Naive thymus-derived CD8-positive, alpha-beta T cell (primary cell): ENCODE data around the gene BGLAP. TPM values are rescaled to one million over a fixed set of nuclear protein-coding genes. Genes with fewer than 3 reads are reported as not detected.

Source experiments
- ATAC-seq, 2 donors: fragments of 150-1000 bp; cut with Tn5 transposase in 1 of 2; sonication (Bioruptor Pico), chemical (Tn5 transposase) in 1 of 2; 1 replicate in 1 of 2; 2 replicates in 1 of 2; pipeline ENCODE4 v1.10.0; 2021; ENCODE audit warnings: mild to moderate bottlenecking in 2 of 2, moderate library complexity in 2 of 2
- POLR2A ChIA-PET: fragments of 350-600 bp; sonication (Branson Sonifier 250); formaldehyde crosslinking; loops from one replicate; lab custom pipeline; 2021; ENCODE audit warnings: antibody characterized with exemption; lab: Charles Lee
- DNase-seq, 10 donors: peaks; one replicate each; pipeline versions ENCODE4 v3.0.0 to v3.0.0-alpha.2; 2020 to 2022
- H3K27ac Mint-ChIP-seq, 10 donors: one replicate each; pipeline ENCODE4 v1.8.0; 2020 to 2022; ENCODE audit warnings: mild to moderate bottlenecking in 10 of 10, mixed read lengths in 10 of 10, moderate library complexity in 4 of 10, inconsistent platforms in 1 of 10
- H3K27me3 Mint-ChIP-seq, 5 donors: one replicate each; pipeline ENCODE4 v1.8.0; 2021 to 2022; ENCODE audit warnings: mixed read lengths in 5 of 5
- H3K36me3 Mint-ChIP-seq, 3 donors: one replicate each; pipeline ENCODE4 v1.8.0; 2020 to 2022; ENCODE audit warnings: mixed read lengths in 3 of 3, mild to moderate bottlenecking in 2 of 3, inconsistent platforms in 1 of 3
- H3K4me1 Mint-ChIP-seq, 4 donors: one replicate each; pipeline ENCODE4 v1.8.0; 2021 to 2022; ENCODE audit warnings: mixed read lengths in 4 of 4
- H3K4me3 Mint-ChIP-seq, 10 donors: one replicate each; pipeline ENCODE4 v1.8.0; 2020 to 2022; ENCODE audit warnings: mild to moderate bottlenecking in 10 of 10, mixed read lengths in 10 of 10, moderate library complexity in 6 of 10, inconsistent platforms in 1 of 10
- H3K9me3 Mint-ChIP-seq, 9 donors: one replicate each; pipeline ENCODE4 v1.8.0; 2020 to 2022; ENCODE audit warnings: mixed read lengths in 9 of 9, mild to moderate bottlenecking in 3 of 9, inconsistent platforms in 1 of 9, moderate library complexity in 1 of 9
- polyA plus RNA-seq, 3 donors: library from polyadenylated mRNA; unstranded; fragments of 300-500 nt; fragmentation: Illumina TruSeq; gene quantifications; one replicate each; pipeline ENCODE4 v1.2.3, GENCODE V29; 2021
- total RNA-seq, 8 experiments: library from RNA in 2 of 8; stranded (reverse) in 2 of 8; gene quantifications; one replicate each; pipeline ENCODE4 v1.2.3 and lab custom pipeline; 2021 to 2026

The BGLAP gene
- total RNA-seq (1 to 10 TPM; 6.5 to 7.8 TPM), polyA plus RNA-seq (under 1 TPM in 1 of 3 donors, not detected in 2; 0.26 TPM), total RNA-seq (lab: John Stamatoyannopoulos, UW) (0 to 0.42 (median 0.17) reads per million in 6 experiments)

DNA sequence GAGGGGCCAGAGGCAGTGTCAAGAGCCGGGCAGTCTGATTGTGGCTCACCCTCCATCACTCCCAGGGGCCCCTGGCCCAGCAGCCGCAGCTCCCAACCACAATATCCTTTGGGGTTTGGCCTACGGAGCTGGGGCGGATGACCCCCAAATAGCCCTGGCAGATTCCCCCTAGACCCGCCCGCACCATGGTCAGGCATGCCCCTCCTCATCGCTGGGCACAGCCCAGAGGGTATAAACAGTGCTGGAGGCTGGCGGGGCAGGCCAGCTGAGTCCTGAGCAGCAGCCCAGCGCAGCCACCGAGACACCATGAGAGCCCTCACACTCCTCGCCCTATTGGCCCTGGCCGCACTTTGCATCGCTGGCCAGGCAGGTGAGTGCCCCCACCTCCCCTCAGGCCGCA, at the start of gene BGLAP:
BGLAP (plus strand) TSS at position 259 of the 400 bp plus-strand sequence; CDS start at position 307, 48 bp downstream.
- no peak within 1 kb of the TSS for H3K4me3 Mint-ChIP-seq
- no peak for ATAC-seq
- peak within 1 kb of the TSS in 3 of 10 donors; percentile 15 to 77 (median 69) for H3K27ac Mint-ChIP-seq
- peaks cover 4 to 35% (median 11%) of the 10 kb centered on the region in 3 donors for H3K36me3 Mint-ChIP-seq
- no peaks in the 10 kb centered on the region for H3K27me3 Mint-ChIP-seq
- no peaks in the 10 kb centered on the region for H3K9me3 Mint-ChIP-seq
- no peak for DNase-seq
- POLR2A ChIA-PET, result no interaction called here
- peaks cover 7 to 22% (median 19%) of the 10 kb centered on the region in 4 donors for H3K4me1 Mint-ChIP-seq

DNA sequence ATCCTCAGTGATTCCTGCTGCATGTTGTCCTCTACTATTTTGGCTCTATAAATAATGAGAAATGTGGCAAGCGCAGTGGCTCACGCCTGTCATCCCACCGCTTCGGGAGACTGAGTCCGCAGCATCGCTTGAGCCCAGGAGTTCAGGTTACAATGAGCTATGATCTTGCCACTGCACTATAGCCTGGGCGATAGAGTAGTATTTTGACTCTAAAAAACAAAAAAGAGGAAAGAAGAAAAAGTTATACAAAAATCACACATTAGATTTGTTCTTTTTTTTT, 48.8 kb upstream of the BGLAP start:
- H3K27ac Mint-ChIP-seq, result peak overlapping the region; percentile 90 to 99 (median 95)
- ATAC-seq (no peak), DNase-seq (no peak)
- POLR2A ChIA-PET, result interaction anchor here (0.7 to 3.4 kb wide), 6 partner anchors 16 to 264 kb away, joined by 3 to 48 read pairs (median 4); partner anchors contain the start of gene PMF1
- no peaks in the 10 kb centered on the region for H3K27me3 Mint-ChIP-seq
- peaks cover 0 to 14% (median 2%) of the 10 kb centered on the region in 3 donors for H3K36me3 Mint-ChIP-seq
- H3K4me3 Mint-ChIP-seq, result peak overlapping the region; percentile 94 to 100 (median 96)
- H3K4me1 Mint-ChIP-seq, result peaks cover 25 to 50% (median 39%) of the 10 kb centered on the region in 4 donors
- peaks cover 0 to 5% (median 0%) of the 10 kb centered on the region in 9 donors for H3K9me3 Mint-ChIP-seq

DNA sequence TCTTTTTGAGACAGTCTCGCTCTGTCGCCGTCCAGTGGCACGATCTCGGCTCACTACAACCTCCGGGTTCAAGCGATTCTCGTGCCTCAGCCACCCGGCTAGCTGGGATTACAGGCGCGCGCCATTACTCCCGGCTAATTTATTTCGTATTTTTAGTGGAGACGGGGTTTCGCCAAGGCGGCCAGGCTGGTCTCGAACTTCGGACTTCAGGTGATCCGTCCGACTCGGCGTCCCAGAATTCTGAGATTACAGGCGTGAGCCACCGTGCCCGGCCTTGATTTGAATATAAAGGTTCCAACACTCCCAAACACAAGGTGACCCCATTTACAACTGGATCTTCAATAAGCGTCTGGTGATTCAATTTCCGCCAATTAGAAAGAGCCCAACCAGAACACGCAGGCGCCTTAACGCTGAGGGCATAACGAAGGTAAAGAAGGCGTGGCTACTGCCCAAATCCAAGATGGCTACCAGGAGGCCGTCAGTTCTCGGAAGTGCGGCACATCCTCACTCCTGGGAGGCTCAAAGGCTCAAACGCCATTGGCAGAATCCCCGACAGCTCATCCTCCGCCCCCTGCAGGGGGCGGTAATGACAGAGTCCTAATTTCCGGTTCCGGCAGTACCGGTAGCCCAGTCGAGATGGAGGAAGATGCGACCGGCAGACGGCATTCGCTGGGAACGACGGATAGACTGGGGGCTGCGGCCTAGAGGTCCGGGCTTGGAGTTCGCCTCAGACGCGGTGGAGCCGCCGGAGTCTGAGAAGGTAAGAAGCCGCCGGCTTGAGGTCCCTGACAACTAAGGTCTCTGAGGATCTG, 48.3 kb upstream of the BGLAP start, which contains the start of gene SLC25A44:
SLC25A44 (plus strand) TSS at position 617 of the 812 bp plus-strand sequence. CDS start 5,744 bp downstream, outside the sequence.
- Mint-ChIP-seq H3K36me3 (peaks cover 0 to 16% (median 2%) of the 10 kb centered on the region in 3 donors), H3K4me1 (peaks cover 29 to 55% (median 44%) of the 10 kb centered on the region in 4 donors), H3K9me3 (peaks cover 0 to 5% (median 0%) of the 10 kb centered on the region in 9 donors), H3K4me3 (peak within 1 kb of the TSS; percentile 94 to 100 (median 96)), H3K27me3 (no peaks in the 10 kb centered on the region), H3K27ac (peak within 1 kb of the TSS; percentile 90 to 99 (median 95))
- peak; percentile 98 for ATAC-seq
- DNase-seq, result peak; percentile 88 to 98 (median 97)
- POLR2A ChIA-PET, result interaction anchor here (0.6 to 3.4 kb wide), 8 partner anchors 17 to 264 kb away, joined by 3 to 48 read pairs (median 3); partner anchors contain the start of genes PMF1 and SMG5

DNA sequence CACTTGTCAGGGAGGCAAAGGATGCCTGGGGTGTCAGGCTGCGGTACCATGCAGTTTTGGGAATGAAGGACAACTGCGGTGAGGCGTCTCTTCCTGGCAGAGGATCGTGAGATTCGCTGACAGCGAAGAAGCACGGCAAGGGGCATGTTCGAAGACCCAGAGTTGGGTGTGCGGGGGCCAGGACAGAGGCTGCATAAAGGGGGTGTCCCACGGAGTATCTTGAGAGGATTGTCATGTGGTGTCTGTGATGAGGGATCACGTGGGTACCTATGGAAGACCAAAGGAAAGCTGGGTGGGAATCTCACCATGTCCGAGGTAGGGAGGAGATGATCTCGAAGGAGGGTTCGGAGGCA, 47.7 kb upstream of the BGLAP start:
- H3K27ac Mint-ChIP-seq, result peak overlapping the region; percentile 90 to 99 (median 95)
- peaks cover 0 to 20% (median 2%) of the 10 kb centered on the region in 3 donors for H3K36me3 Mint-ChIP-seq
- peaks cover 0 to 2% (median 0%) of the 10 kb centered on the region in 9 donors for H3K9me3 Mint-ChIP-seq
- no peaks in the 10 kb centered on the region for H3K27me3 Mint-ChIP-seq
- peak in 1 of 2 donors; percentile 0 for ATAC-seq
- H3K4me3 Mint-ChIP-seq, result peak overlapping the region; percentile 94 to 100 (median 96)
- POLR2A ChIA-PET, result interaction anchor here (0.7 to 3.4 kb wide), 3 partner anchors 19 to 89 kb away, joined by 3 to 48 read pairs (median 3); partner anchors contain the start of genes PMF1 and SMG5
- peak in 1 of 10 donors; percentile 5 for DNase-seq
- peaks cover 34 to 61% (median 50%) of the 10 kb centered on the region in 4 donors for H3K4me1 Mint-ChIP-seq

DNA sequence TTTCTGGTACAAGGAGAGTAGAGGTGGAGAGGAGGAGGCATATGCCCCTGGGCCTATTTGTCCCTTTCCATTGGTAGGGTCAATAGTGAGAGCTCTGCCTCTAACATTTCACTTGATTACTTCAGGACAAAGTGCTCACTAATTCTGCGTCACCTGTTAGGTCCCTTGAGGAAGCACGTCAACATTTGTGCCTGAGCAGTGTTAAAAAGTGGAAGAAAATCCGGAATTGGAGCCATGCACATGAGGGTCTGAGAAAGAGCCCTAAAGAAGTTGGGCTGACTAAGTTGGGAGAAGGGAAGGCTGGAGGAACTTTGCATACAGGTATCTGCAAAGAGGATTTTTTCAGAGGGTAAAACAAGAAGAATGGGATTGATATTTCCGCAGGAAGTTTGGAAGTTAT, 46.1 kb upstream of the BGLAP start:
- H3K4me1 Mint-ChIP-seq, result peaks cover 45 to 75% (median 64%) of the 10 kb centered on the region in 4 donors
- peak overlapping the region; percentile 10 to 100 (median 56) for H3K4me3 Mint-ChIP-seq
- no peaks in the 10 kb centered on the region for H3K9me3 Mint-ChIP-seq
- H3K27me3 Mint-ChIP-seq, result no peaks in the 10 kb centered on the region
- POLR2A ChIA-PET, result no interaction called here
- H3K36me3 Mint-ChIP-seq, result peaks cover 0 to 33% (median 6%) of the 10 kb centered on the region in 3 donors
- H3K27ac Mint-ChIP-seq, result peak overlapping the region in 2 of 10 donors; percentile 14 to 27
- ATAC-seq (no peak), DNase-seq (no peak)

DNA sequence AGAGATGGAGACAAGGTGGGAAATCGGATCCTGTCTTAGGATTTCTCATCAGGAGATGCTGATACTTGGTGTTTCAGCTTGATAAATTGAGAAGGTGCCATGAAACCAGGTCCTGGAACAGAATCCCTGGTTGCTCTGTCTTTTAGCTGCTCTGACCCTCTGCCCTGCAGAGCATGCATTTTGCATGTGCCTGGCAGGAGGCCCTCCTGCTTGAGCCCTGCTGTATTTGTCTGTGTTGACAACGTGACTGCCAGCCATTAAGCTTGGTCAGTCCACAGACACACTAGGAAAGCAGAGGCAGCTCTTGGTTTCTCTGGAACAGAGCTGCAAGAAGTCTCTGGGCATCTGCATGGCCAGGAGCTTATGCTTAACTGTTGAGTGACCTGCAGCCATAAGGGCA, 45.5 kb upstream of the BGLAP start:
- H3K36me3 Mint-ChIP-seq, result peaks cover 0 to 33% (median 6%) of the 10 kb centered on the region in 3 donors
- H3K4me3 Mint-ChIP-seq, result peak overlapping the region in 3 of 10 donors; percentile 22 to 100 (median 45)
- H3K9me3 Mint-ChIP-seq, result no peaks in the 10 kb centered on the region
- DNase-seq (no peak), ATAC-seq (no peak)
- no peaks in the 10 kb centered on the region for H3K27me3 Mint-ChIP-seq
- no peak overlapping the region for H3K27ac Mint-ChIP-seq
- H3K4me1 Mint-ChIP-seq, result peaks cover 45 to 75% (median 64%) of the 10 kb centered on the region in 4 donors
- POLR2A ChIA-PET, result interaction anchor here (0.7 kb wide), 1 partner anchor 29 kb away, joined by 3 read pairs; no protein-coding TSS in a partner anchor

DNA sequence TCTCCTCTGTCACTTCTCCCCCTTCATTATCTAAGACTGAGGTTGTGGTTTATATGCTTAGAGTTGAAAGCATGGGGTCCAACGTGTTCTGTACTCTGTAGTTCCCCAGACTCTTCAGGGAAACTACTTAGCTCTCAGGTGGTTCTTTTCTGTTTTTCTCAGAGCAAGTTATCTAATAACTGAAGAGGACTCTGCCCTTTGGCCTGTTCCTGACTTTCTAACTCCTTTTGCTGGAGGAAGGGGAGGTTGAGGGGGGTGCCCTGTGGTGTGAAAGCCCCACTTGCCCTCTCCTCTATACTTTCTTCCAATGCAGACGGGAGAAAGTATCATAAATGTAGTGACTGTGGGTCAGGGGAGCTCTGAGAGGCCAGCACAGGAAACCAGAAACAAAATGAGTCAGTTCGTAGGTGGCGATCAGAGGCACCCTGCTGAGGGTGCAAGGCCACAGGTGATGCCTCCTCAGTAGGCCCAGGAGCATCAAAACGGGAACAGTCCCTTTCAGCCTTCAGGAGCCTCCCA, 43.1 kb upstream of the BGLAP start:
- H3K9me3 Mint-ChIP-seq, result no peaks in the 10 kb centered on the region

DNA sequence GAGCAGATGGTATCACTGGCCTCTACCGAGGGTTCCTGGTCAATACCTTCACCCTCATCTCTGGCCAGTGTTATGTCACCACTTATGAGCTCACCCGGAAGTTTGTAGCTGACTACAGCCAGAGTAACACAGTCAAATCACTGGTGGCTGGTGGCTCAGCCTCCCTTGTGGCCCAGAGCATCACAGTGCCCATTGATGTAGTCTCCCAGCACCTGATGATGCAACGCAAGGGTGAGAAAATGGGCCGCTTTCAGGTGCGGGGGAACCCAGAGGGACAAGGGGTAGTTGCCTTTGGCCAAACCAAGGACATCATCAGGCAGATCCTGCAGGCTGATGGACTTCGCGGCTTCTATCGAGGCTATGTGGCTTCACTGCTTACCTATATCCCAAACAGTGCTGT, 41.9 kb upstream of the BGLAP start:
- H3K9me3 Mint-ChIP-seq, result no peaks in the 10 kb centered on the region
- DNase-seq (no peak), ATAC-seq (no peak)
- peak overlapping the region in 1 of 10 donors; percentile 37 for H3K4me3 Mint-ChIP-seq
- H3K4me1 Mint-ChIP-seq, result peaks cover 29 to 54% (median 47%) of the 10 kb centered on the region in 4 donors
- peak overlapping the region in 3 of 10 donors; percentile 28 to 77 (median 68) for H3K27ac Mint-ChIP-seq
- no peaks in the 10 kb centered on the region for H3K27me3 Mint-ChIP-seq
- POLR2A ChIA-PET, result no interaction called here
- peaks cover 0 to 44% (median 4%) of the 10 kb centered on the region in 3 donors for H3K36me3 Mint-ChIP-seq

More for the DNA sequence above, 43.1 kb upstream of the BGLAP start:
- ATAC-seq (no peak), DNase-seq (no peak)
- Mint-ChIP-seq H3K27me3 (no peaks in the 10 kb centered on the region), H3K4me1 (peaks cover 36 to 64% (median 56%) of the 10 kb centered on the region in 4 donors), H3K27ac (peak overlapping the region; percentile 20 to 90 (median 68)), H3K36me3 (peaks cover 0 to 36% (median 6%) of the 10 kb centered on the region in 3 donors), H3K4me3 (peak overlapping the region in 3 of 10 donors; percentile 2 to 33 (median 33))
- POLR2A ChIA-PET, result interaction anchor here (0.7 to 1.0 kb wide), 3 partner anchors 12 to 14 kb away, joined by 3 to 6 read pairs (median 5); partner anchors contain the start of gene PMF1

DNA sequence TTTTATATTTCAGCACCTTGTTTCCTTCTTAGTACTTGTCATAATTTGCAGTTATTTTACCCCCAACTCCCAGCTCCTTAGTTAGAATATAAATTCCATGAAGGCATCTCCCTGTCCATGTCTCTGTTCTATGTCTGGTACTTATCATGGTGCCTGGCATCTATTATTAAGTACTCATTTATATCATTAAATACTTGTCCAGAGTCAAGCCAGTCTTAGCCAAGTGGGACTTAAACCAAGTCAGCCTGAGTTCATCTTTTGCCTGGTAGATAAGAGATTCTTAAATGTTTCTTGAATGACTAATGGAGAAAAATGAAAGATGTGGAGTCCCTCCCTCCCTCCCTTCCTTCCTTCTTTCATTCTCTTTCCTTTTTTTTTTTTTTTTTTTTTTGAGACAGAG, 38.7 kb upstream of the BGLAP start:
- Mint-ChIP-seq H3K4me1 (peaks cover 23 to 30% (median 28%) of the 10 kb centered on the region in 4 donors), H3K27me3 (no peaks in the 10 kb centered on the region), H3K27ac (no peak overlapping the region), H3K36me3 (peaks cover 0 to 57% (median 4%) of the 10 kb centered on the region in 3 donors), H3K4me3 (no peak overlapping the region), H3K9me3 (no peaks in the 10 kb centered on the region)
- ATAC-seq (no peak), DNase-seq (no peak)
- POLR2A ChIA-PET, result interaction anchor here (1.6 kb wide), 1 partner anchor 10 kb away, joined by 5 read pairs; the partner anchor contains the start of gene PMF1

DNA sequence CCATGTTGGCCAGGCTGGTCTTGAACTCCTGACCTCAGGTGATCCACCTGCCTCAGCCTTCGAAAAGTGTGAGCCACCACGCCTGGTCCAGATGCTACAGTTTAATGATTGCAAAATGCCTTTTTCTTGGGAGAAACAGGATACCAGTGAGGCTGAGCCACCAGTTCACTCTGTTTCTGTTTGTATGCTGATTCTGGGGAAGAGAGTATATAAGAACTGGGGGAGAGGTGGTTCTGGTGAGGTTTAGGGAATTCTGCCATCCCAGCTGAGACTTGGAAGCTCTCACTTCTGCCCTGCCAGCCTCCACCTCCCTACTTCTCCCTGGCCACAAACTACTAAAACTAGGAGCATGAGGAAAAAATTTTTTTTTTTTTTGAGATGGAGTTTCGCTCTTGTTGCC, 37.3 kb upstream of the BGLAP start:
- H3K9me3 Mint-ChIP-seq, result no peaks in the 10 kb centered on the region
- DNase-seq (no peak), ATAC-seq (no peak)
- POLR2A ChIA-PET, result no interaction called here
- H3K4me3 Mint-ChIP-seq, result no peak overlapping the region
- peaks cover 14 to 17% (median 15%) of the 10 kb centered on the region in 4 donors for H3K4me1 Mint-ChIP-seq
- no peak overlapping the region for H3K27ac Mint-ChIP-seq
- no peaks in the 10 kb centered on the region for H3K27me3 Mint-ChIP-seq
- H3K36me3 Mint-ChIP-seq, result peaks cover 0 to 60% (median 7%) of the 10 kb centered on the region in 3 donors

DNA sequence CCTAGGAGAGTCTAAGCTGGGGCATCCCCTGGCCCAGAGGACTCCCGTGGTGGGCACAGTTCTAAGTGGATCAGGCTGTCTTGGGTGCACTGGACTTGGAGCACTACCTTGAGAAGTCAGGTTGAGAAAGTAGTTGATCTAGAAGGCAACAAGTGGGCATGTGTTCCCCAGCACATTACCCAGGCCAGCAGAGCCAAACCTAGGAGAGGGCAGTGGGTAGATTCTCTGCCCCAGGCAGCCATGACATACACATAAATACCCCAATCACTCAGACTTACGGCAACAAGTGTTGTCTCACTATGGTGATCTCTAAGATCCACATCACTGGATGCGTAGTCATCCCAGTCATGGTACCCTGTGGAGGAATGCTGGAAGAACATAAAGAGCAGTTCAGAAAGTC, 30.7 kb upstream of the BGLAP start:
- DNase-seq (no peak), ATAC-seq (no peak)
- Mint-ChIP-seq H3K9me3 (no peaks in the 10 kb centered on the region), H3K4me3 (peak overlapping the region in 8 of 10 donors; percentile 2 to 59 (median 35)), H3K27ac (peak overlapping the region in 7 of 10 donors; percentile 73 to 100 (median 100)), H3K4me1 (peaks cover 13 to 40% (median 30%) of the 10 kb centered on the region in 4 donors), H3K36me3 (peaks cover 0 to 39% (median 3%) of the 10 kb centered on the region in 3 donors), H3K27me3 (no peaks in the 10 kb centered on the region)
- POLR2A ChIA-PET, result interaction anchor here (0.6 kb wide), 1 partner anchor 12 kb away, joined by 3 read pairs; no protein-coding TSS in a partner anchor

DNA sequence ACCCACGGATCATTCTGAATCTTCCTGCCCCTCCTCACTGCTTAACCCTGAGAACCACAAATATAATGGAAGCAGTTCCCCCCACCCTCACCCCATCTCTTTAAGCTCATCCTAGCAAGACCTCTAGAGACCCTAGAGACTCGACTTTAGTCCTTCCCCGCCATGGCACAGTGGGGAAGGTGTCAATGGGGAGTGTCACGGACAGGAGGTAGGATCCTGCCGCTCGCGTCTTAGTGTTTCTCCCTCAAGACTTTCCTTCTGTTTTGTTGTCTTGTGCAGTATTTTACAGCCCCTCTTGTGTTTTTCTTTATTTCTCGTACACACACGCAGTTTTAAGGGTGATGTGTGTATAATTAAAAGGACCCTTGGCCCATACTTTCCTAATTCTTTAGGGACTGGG, 29.9 kb upstream of the BGLAP start:
- H3K4me1 Mint-ChIP-seq, result peaks cover 13 to 39% (median 32%) of the 10 kb centered on the region in 4 donors
- peaks cover 0 to 35% (median 3%) of the 10 kb centered on the region in 3 donors for H3K36me3 Mint-ChIP-seq
- H3K27ac Mint-ChIP-seq, result peak overlapping the region; percentile 96 to 100 (median 100)
- ATAC-seq (no peak), DNase-seq (no peak)
- no peaks in the 10 kb centered on the region for H3K9me3 Mint-ChIP-seq
- peak overlapping the region; percentile 94 to 98 (median 96) for H3K4me3 Mint-ChIP-seq
- H3K27me3 Mint-ChIP-seq, result no peaks in the 10 kb centered on the region
- POLR2A ChIA-PET, result interaction anchor here (1.0 to 2.6 kb wide), 13 partner anchors 9 to 1017 kb away, joined by 3 to 48 read pairs (median 6); partner anchors contain the start of genes SLC25A44 and SMG5
